HG03342 (cell line): ENCODE data around the gene CSTF3.
"Not testable (repeated sequence)": the region's sequence is repeated elsewhere in the genome, so short reads cannot be mapped to it uniquely, and the experiment has no call there.

ENCODE experiments used
- ATAC-seq: cut with Tn5 transposase; IDR thresholded peaks from one replicate; pipeline ENCODE4 v1.9.1; 2021; ENCODE audit warnings: mild to moderate bottlenecking, moderate library complexity; ENCODE audit not compliant: unreplicated experiment

The CSTF3 gene

GRCh38 chr11:33162831-33163230 is 1.6 kb upstream of the CSTF3 start:
- ATAC-seq: no peak

GRCh38 chr11:33160587-33160986 is 693 bp downstream of the CSTF3 start:
- ATAC-seq: no peak

GRCh38 chr11:33160136-33160535 is 1.1 kb downstream of the CSTF3 start:
- ATAC-seq: no peak

GRCh38 chr11:33159378-33159867 is 1.9 kb downstream of the CSTF3 start:
- not testable (repeated sequence) for ATAC-seq

GRCh38 chr11:33158596-33159275 is 2.5 kb downstream of the CSTF3 start:
- ATAC-seq: no peak

GRCh38 chr11:33157103-33158027 is 3.9 kb downstream of the CSTF3 start:
- no peak for ATAC-seq

- ATAC-seq: no peak
Observed at GRCh38 chr11:33151399-33151798, 9.9 kb downstream of the CSTF3 start.

- ATAC-seq: no peak
Observed at GRCh38 chr11:33147559-33147958, 13.7 kb downstream of the CSTF3 start.

- ATAC-seq: no peak
Observed at GRCh38 chr11:33135768-33136443, 25.4 kb downstream of the CSTF3 start.

- no peak for ATAC-seq
Observed at GRCh38 chr11:33135216-33135615, 26.1 kb downstream of the CSTF3 start.

- no peak for ATAC-seq
Observed at GRCh38 chr11:33134276-33134675, 27.0 kb downstream of the CSTF3 start.

GRCh38 chr11:33133761-33134160 is 27.5 kb downstream of the CSTF3 start:
- ATAC-seq: no peak

- ATAC-seq: no peak
Observed at GRCh38 chr11:33132510-33132909, 28.8 kb downstream of the CSTF3 start.

GRCh38 chr11:33128739-33129138 is 32.5 kb downstream of the CSTF3 start:
- no peak for ATAC-seq

- ATAC-seq: no peak
Observed at GRCh38 chr11:33125611-33126010, 35.7 kb downstream of the CSTF3 start.

GRCh38 chr11:33125025-33125424 is 36.3 kb downstream of the CSTF3 start:
- ATAC-seq: no peak

GRCh38 chr11:33122696-33123095 is 38.6 kb downstream of the CSTF3 start:
- ATAC-seq: not testable (repeated sequence)

- no peak for ATAC-seq
Observed at GRCh38 chr11:33116535-33116934, 44.7 kb downstream of the CSTF3 start.

GRCh38 chr11:33110083-33110482 is 51.2 kb downstream of the CSTF3 start:
- no peak for ATAC-seq

GRCh38 chr11:33109294-33109895 is 51.9 kb downstream of the CSTF3 start:
- ATAC-seq: no peak

- ATAC-seq: no peak
Observed at GRCh38 chr11:33103836-33104235, 57.4 kb downstream of the CSTF3 start.
